HS-27A (cell line): Measurements from ENCODE around the gene IMMP2L.

Experiments used
- DNase-seq: peaks from one replicate; pipeline ENCODE4 v3.0.0-alpha.2; 2012; ENCODE audit warnings: low read depth, missing footprints

The IMMP2L gene

GRCh38 chr7:110929480-110930249 is 632.6 kb downstream of the IMMP2L start:
- no peak for DNase-seq

- no peak for DNase-seq
Observed at GRCh38 chr7:110922906-110923305, 639.4 kb downstream of the IMMP2L start.

- no peak for DNase-seq
Observed at GRCh38 chr7:110921595-110922151, 640.6 kb downstream of the IMMP2L start.

GRCh38 chr7:110918949-110919548 is 643.2 kb downstream of the IMMP2L start:
- DNase-seq, result no peak

- DNase-seq, result no peak
Observed at GRCh38 chr7:110914263-110914662, 648.0 kb downstream of the IMMP2L start.

GRCh38 chr7:110911632-110912031 is 650.7 kb downstream of the IMMP2L start:
- DNase-seq, result no peak

DNA sequence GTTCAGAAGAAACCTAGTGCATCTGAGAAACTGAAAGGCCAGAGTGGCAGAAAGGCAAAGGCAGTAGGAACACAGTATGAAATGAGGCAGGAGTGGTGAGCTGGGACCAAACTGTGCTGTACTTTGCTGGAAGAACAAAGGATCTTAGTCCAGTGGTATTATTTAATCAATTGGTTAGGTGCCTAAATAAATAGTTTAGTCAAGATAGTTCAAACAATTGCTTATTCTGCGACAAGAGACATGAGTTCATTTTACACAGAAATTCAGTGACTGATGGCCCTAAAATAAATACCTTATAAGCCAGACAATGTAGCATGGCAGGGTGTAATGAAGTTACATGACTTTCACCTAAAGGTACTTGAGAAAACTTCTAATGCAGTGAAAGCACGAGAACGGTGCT is 653.2 kb downstream of the IMMP2L start:
- no peak for DNase-seq

DNA sequence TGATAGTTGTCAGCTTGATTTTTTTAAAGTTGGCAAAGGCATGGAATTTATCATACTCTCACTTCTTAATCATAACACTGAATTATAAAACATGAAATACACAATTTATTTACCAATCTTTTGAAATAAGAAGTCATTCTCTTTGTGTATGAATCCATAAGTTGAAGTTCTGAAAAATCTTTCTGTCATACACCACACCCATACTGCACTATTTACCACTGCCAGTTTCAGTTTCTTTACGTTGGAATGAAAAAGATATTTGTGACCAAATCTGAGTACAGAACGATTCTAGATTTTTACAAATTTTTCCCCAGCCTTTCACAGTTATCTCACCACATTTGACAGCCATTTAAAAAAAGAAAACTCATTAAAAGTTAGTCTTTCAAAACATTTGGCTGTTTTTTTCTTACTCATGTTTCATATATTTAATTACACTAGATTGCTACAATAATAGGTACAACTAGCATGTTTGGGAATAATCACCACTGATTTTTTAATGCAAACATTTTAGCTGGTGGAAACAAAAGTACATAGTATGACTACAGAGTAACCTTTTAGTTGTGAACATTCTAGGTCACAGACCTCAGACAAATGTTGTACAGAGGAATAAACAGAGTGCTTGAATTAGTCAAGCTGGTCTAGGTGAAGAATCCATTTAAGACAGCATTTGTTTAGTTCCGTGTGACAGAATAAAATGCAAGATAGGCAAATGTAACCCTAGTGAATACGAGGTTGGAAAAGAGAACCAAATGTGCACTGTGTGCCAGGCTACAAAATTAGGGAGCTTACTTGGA is 656.3 kb downstream of the IMMP2L start:
- no peak for DNase-seq

GRCh38 chr7:110898516-110898915 is 663.8 kb downstream of the IMMP2L start:
- no peak for DNase-seq

DNA sequence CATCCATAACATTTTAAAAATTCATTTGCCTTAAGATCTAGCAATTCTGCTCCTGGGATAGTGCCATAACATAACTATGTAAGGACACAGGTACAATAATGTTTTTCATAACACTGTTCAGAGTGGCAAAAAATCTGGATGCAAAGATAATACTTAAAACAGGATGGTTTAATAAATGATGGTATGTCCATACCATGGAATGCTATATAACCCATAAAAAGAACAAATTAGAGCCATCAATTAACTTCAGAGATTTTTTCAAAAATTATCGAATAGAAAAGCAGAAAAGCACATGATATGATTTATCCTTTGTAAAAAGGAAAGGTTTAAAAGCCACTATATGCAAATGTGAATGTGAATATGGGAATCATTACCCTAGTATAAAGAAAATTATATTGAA is 664.8 kb downstream of the IMMP2L start:
- DNase-seq, result no peak

GRCh38 chr7:110894111-110894510 is 668.2 kb downstream of the IMMP2L start:
- DNase-seq, result no peak

DNA sequence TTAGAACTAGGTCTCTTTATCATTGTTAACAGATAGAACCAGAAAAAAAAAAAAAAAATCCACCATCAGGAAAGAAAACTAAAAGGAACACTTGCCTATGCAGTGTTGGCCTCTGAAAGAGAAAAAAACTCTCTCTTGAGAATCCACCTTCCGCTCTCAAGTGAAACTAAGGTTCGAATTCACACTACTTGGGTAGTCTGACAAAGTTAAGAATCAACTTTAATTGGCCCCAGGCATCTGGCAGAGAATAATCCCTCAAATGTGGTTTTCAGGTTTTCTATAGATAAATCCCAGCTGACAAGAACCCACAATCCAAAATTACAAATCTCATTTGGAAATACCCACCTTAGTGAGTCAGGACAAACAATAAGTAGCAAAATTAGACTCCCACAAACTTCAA is 671.1 kb downstream of the IMMP2L start:
- no peak for DNase-seq

DNA sequence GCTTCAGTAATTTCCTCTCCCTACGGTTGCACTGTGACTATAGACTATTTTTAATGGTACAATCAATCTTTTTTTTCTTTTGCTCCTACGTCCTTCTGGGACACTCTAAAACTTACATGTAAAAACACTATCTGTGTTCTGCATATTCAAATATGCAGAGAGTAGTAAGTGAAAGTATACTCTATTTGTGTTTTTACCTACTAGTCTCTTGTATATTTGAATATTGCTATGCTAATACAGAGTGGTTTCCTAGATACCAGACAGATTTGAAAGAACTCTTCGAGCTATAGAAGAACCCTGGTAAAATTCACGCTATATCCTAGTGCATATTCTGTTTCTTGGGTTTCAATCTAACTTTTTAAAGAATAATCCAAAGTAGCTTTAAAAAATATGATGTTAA is 672.2 kb downstream of the IMMP2L start:
- DNase-seq, result no peak

DNA sequence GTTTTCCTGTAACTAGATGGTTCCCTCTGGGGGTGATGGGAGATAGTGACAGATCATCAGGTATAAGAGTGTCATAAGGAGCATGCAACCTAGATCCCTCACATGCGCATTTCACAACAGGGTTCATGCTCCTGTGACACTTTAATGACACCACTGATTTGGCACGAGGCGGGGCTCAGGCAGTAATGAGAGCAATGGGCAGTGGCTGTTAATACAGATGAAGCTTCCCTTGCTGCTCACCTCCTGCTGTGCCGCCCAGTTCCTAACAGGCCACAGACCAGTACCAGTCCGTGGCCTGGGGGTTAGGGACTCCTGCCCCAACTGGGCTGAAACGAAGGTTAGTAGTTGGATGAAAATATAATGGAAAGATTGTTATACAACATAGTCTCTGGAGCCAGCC is 673.0 kb downstream of the IMMP2L start:
- no peak for DNase-seq

DNA sequence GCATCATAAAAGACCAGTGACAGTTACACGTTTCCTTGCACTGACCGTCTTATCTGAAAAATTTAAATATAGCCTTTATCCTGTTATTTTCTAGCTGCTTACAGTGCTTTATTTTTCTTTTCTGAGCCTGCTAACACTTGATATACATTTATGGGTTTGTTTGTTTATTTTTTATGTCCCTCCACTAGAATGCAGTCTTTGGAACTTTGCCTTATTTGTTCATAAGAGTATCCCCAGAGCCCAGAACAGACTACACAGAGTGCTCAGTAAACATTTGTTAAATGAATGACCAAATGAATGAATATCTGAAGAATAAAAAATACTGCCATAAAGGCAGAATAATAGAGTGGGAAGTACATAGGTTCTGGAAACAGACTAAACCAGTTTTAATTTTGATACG is 673.7 kb downstream of the IMMP2L start:
- no peak for DNase-seq

GRCh38 chr7:110885474-110885873 is 676.8 kb downstream of the IMMP2L start:
- no peak for DNase-seq

- no peak for DNase-seq
Observed at GRCh38 chr7:110881721-110882120, 680.6 kb downstream of the IMMP2L start.

- DNase-seq, result no peak
Observed at GRCh38 chr7:110880971-110881370, 681.3 kb downstream of the IMMP2L start.

DNA sequence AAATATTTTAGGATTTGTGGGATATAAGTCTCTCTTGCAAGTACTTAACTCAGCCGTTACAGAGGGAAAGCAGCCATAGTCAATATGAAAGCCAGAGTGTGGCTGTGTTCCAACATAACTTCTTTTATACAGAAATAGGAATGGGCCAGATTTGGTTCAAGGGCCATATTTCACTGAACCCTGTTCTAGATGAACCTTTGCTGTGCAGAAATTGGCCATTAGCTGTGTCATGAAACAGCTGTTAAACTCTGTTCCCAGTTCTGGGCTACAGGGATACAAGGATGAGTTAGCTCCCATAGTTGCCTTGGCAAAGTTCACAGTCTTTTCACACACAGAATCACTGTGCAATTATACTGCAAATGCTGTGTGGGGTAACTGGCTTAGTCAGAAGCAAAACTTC is 685.3 kb downstream of the IMMP2L start:
- DNase-seq, result no peak

DNA sequence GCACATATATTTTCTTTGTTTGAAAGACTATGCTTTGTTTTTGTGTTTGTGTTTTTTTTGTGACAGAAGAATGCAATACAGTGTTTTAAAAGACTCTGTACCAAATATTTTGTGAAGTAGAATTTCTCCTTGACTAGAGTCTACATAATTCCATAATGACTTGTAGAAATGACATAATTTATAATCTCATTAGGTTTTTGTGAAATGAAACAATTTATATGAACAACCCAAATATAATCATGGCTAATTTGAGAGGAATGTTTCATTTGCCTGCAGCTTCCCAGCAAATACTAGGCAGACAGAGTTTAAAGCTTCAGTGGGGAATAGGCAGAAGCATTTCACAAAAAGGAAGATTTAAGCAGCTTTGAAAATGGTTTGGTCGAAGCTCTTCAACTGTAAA is 686.9 kb downstream of the IMMP2L start:
- DNase-seq, result no peak

DNA sequence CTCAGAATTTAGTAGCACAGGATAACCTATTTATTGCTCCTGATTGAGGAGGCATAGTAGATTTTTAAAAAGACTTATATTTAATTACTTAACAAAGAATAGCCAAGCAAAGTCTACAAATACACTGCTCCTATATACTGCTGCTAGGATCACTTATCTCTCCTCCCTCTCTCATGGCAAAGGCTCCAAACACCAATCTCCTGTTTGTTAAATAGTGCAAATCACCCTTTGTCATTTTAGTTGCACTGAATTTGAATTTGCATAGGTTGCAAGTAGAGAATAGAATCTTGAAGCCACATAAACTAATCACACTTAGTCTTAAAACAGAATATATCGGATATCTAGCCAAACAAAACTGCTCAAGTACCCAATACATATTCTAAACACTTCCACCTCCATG is 690.4 kb downstream of the IMMP2L start:
- DNase-seq, result no peak

- no peak for DNase-seq
Observed at GRCh38 chr7:110870926-110871325, 691.4 kb downstream of the IMMP2L start.

GRCh38 chr7:110868458-110868857 is 693.8 kb downstream of the IMMP2L start:
- DNase-seq, result no peak
